Fibroblast of lung (primary cell): ENCODE measurements around the gene JAKMIP1. TPM values are rescaled to one million over a fixed set of nuclear protein-coding genes. Genes with fewer than 3 reads are reported as not detected.
A peak's percentile ranks its signal among the peaks of the same experiment; 100 is the strongest.

ENCODE experiments used
- DNase-seq, 2 donors: peaks; one replicate each; pipeline versions ENCODE4 v3.0.0 to v3.0.0-alpha.2; 2010; ENCODE audit warnings: low read depth in 2 of 2
- H2AFZ ChIP-seq: 2 replicates; pipeline ENCODE4 v1.5.1; 2012; ENCODE audit warnings: low read length, control low read depth, inconsistent platforms
- H3K27ac ChIP-seq: 2 replicates; pipeline ENCODE4 v1.5.1; 2011; ENCODE audit warnings: low read length, control low read depth; ENCODE audit not compliant: insufficient read depth
- H3K27me3 ChIP-seq: 2 replicates; pipeline ENCODE4 v1.5.1; 2011; ENCODE audit warnings: mild to moderate bottlenecking, low read length; ENCODE audit not compliant: control insufficient read depth, insufficient read depth
- H3K36me3 ChIP-seq: 2 replicates; pipeline ENCODE4 v1.5.1; 2011; ENCODE audit warnings: low read length; ENCODE audit not compliant: control insufficient read depth, insufficient read depth
- H3K4me1 ChIP-seq: 2 replicates; pipeline ENCODE4 v1.5.1; 2011; ENCODE audit warnings: low read length; ENCODE audit not compliant: control insufficient read depth, insufficient read depth; ENCODE audit errors: extremely low read depth
- H3K4me2 ChIP-seq: 2 replicates; pipeline ENCODE4 v1.5.1; 2011; ENCODE audit warnings: low read length, control low read depth; ENCODE audit not compliant: insufficient read depth; ENCODE audit errors: extremely low read depth
- H3K4me3 ChIP-seq, 4 experiments: fragments of 200-600 bp in 1 of 4; sonication (generic) in 1 of 4; replicated peaks in 1 of 4; 2 replicates each; pipeline ENCODE4 v1.5.1; 2011 to 2016; ENCODE audit warnings: low read length in 4 of 4, low read depth in 3 of 4, mild to moderate bottlenecking in 3 of 4, control low read depth in 2 of 4, inconsistent platforms in 1 of 4, mixed read lengths in 1 of 4; ENCODE audit not compliant: insufficient read depth in 1 of 4; ENCODE audit errors: control extremely low read depth in 1 of 4
- H3K79me2 ChIP-seq: 2 replicates; pipeline ENCODE4 v1.5.1; 2012; ENCODE audit warnings: mild to moderate bottlenecking, low read length, inconsistent platforms; ENCODE audit not compliant: control insufficient read depth, insufficient read depth
- H3K9ac ChIP-seq: 2 replicates; pipeline ENCODE4 v1.5.1; 2011; ENCODE audit warnings: mild to moderate bottlenecking, low read length, control low read depth; ENCODE audit not compliant: insufficient read depth
- H3K9me3 ChIP-seq: 2 replicates; pipeline ENCODE4 v1.5.1; 2012; ENCODE audit warnings: low read depth, low read length; ENCODE audit not compliant: control insufficient read depth, insufficient read depth
- H4K20me1 ChIP-seq: 2 replicates; pipeline ENCODE4 v1.5.1; 2011; ENCODE audit warnings: low read length; ENCODE audit not compliant: control insufficient read depth, insufficient read depth; ENCODE audit errors: extremely low read depth
- CTCF ChIP-seq, 2 donors: IDR thresholded peaks in 1 of 2; conservative IDR thresholded peaks in 1 of 2; 1 replicate in 1 of 2; 2 replicates in 1 of 2; pipeline ENCODE4 v1.5.1; 2011 to 2012; ENCODE audit warnings: low read length in 2 of 2, control low read depth in 1 of 2, inconsistent platforms in 1 of 2, low read depth in 1 of 2, mild to moderate bottlenecking in 1 of 2
- EZH2 ChIP-seq: IDR thresholded peaks from 2 replicates; pipeline ENCODE4 v1.5.1; 2012; ENCODE audit warnings: low read length, control low read depth, mild to moderate bottlenecking; ENCODE audit errors: missing control alignments
- polyA plus RNA-seq, 2 donors: library from polyadenylated mRNA; depleted of rRNA in 1 of 2; stranded (reverse) in 1 of 2; unstranded in 1 of 2; fragments of >200 nt; gene quantifications; 2 replicates each; pipeline ENCODE4 v1.2.1, GENCODE V29; 2011 to 2012; ENCODE audit warnings: missing spikeins in 1 of 2
- total RNA-seq: library from RNA; depleted of rRNA; stranded (reverse); fragments of >200 nt; gene quantifications from 2 replicates; pipeline ENCODE4 v1.2.1, GENCODE V29; 2014

Gene JAKMIP1
- total and polyA plus RNA-seq, 2 donors (not counting 1 experiment from before 2014, with no cell fraction given): not detected

- DNase-seq: peak in 1 of 2 donors; percentile 3
- no peaks in the 10 kb centered on the region for H3K4me1 ChIP-seq
- H3K27me3 ChIP-seq: no peaks in the 10 kb centered on the region
- no peak overlapping the region for H3K4me2 ChIP-seq
- no peaks in the 10 kb centered on the region for H3K79me2 ChIP-seq
- H3K4me3 ChIP-seq: no peak overlapping the region
- no peak overlapping the region for H3K27ac ChIP-seq
- no peak overlapping the region for H2AFZ ChIP-seq
- no peaks in the 10 kb centered on the region for H4K20me1 ChIP-seq
- TF ChIP-seq CTCF (conservative IDR thresholded peaks at IDR 0.05 in 1 of 2, IDR thresholded peaks at IDR 0.05 in 1 of 2; ENCODE audit: low read depth in 1 of 2, low read length in 2 of 2) (no peak), EZH2 (no peak)
- no peak overlapping the region for H3K9ac ChIP-seq
- H3K9me3 ChIP-seq: no peaks in the 10 kb centered on the region
- no peaks in the 10 kb centered on the region for H3K36me3 ChIP-seq
These were observed 45.2 kb upstream of the JAKMIP1 start for GRCh38 chr4:6245246-6246169.

DNA sequence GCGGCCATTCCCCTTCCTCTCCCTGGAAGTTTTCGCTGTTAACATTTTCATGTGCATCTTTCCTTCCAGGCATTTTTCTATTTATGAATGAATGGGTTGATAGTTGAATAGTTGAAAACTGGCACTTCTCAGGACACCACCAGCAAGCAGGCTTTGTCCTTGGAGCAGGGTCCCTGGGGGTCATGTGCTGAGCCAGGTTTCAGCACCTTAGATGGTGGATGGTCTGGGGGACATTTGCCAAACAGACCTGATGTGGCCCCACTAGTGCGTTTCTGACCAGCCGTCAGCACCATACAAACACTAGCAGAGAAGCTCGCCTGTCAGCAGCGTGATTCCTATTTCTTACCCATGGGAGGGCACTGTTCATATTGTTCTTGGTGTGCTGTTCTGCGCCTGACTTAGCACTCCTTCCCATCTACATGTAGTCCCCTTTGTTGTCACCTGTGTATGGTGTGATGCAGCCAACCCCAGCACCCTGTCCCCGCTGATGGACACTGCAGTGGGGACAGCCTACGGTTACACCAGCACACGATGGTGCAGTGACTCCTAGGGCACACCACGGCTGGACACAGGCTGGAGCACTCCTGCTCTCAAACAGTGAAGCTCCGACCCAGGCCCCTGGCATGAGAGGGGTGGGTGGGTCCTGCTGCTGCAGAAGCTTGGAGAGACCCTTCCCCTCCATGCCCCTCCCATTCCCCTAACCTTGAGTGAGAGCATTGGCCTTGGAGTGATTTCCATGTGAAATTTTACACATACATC lies 42.1 kb upstream of the JAKMIP1 start:
- Histone ChIP-seq H3K79me2 (no peaks in the 10 kb centered on the region), H3K9ac (no peak overlapping the region), H3K27me3 (no peaks in the 10 kb centered on the region), H3K4me3 (no peak overlapping the region), H3K4me1 (no peaks in the 10 kb centered on the region), H4K20me1 (no peaks in the 10 kb centered on the region), H3K27ac (no peak overlapping the region), H3K36me3 (no peaks in the 10 kb centered on the region), H3K9me3 (no peaks in the 10 kb centered on the region), H3K4me2 (no peak overlapping the region), H2AFZ (no peak overlapping the region)
- TF ChIP-seq CTCF (conservative IDR thresholded peaks at IDR 0.05 in 1 of 2, IDR thresholded peaks at IDR 0.05 in 1 of 2; ENCODE audit: low read depth in 1 of 2, low read length in 2 of 2) (no peak), EZH2 (no peak)
- no peak for DNase-seq
